ENCODE measurements around the gene GGA3. TPM values are rescaled to one million over a fixed set of nuclear protein-coding genes. Genes with fewer than 3 reads are reported as not detected.
A peak's percentile ranks its signal among the peaks of the same experiment; 100 is the strongest.
"Not testable (repeated sequence)": the region's sequence is repeated elsewhere in the genome, so short reads cannot be mapped to it uniquely, and the experiment has no call there.

The GGA3 gene
- total RNA-seq, 1 donor from 2014 or later, result 116 TPM

DNA sequence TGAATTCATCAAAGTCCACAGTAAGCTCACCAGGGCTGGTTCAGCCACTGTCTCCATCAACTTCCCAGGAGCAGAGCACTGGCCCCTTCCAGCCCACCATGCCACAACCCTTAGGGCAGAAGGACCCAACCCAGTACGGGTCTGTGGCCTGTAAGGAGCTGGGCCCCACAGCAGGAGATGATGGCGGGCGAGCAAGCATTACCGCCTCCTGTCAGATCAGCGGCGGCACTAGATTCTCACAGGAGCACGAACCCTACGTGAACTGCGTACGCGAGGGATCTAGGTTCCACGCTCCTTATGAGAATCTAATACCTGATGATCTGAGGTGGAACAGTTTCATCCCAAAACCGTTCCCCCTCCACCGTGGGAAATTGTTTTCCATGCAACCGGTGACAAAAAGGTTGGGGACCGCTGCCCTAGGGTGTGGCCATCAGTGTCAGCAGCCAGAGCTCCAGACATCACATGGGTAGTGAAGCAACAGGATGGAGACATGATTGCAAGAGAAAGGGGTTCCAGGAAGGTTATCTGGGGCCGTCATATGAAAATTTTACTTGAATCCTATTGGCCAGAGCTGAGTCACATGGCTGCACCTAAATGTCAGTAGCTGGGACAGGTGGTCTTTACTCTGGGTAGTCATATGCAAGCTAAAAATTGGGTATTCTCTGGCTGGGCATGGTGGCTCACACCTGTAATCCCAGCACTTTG lies 40.2 kb upstream of the GGA3 start:
- no peak overlapping the region for H3K4me3 Mint-ChIP-seq
- H3K27me3 Mint-ChIP-seq, result no peaks in the 10 kb centered on the region
- DNase-seq (no peak), ATAC-seq (ENCODE audit: low read depth) (no peak)
- peak overlapping the region; percentile 18 for H3K27ac Mint-ChIP-seq
- POLR2A ChIA-PET, result interaction anchor here (0.9 to 17.5 kb wide), 2 partner anchors 12 to 16 kb away, joined by 3 to 1048 read pairs; partner anchors contain the start of gene SLC25A19
- TF ChIP-seq, protein P1, sequence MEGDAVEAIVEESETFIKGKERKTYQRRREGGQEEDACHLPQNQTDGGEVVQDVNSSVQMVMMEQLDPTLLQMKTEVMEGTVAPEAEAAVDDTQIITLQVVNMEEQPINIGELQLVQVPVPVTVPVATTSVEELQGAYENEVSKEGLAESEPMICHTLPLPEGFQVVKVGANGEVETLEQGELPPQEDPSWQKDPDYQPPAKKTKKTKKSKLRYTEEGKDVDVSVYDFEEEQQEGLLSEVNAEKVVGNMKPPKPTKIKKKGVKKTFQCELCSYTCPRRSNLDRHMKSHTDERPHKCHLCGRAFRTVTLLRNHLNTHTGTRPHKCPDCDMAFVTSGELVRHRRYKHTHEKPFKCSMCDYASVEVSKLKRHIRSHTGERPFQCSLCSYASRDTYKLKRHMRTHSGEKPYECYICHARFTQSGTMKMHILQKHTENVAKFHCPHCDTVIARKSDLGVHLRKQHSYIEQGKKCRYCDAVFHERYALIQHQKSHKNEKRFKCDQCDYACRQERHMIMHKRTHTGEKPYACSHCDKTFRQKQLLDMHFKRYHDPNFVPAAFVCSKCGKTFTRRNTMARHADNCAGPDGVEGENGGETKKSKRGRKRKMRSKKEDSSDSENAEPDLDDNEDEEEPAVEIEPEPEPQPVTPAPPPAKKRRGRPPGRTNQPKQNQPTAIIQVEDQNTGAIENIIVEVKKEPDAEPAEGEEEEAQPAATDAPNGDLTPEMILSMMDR (IDR thresholded peaks at IDR 0.05), result no peak
- CTCF ChIA-PET, result interaction anchor here (1.0 to 1.2 kb wide), 2 partner anchors 11 to 111 kb away, joined by 3 read pairs; no protein-coding TSS in a partner anchor
- peaks cover 38% of the 10 kb centered on the region for H3K4me1 Mint-ChIP-seq
- H3K9me3 Mint-ChIP-seq, result no peaks in the 10 kb centered on the region
- intact Hi-C loops (cut with micrococcal nuclease), result no loop called here
- peaks cover 4% of the 10 kb centered on the region for H3K36me3 Mint-ChIP-seq (ENCODE audit: low read depth)

DNA sequence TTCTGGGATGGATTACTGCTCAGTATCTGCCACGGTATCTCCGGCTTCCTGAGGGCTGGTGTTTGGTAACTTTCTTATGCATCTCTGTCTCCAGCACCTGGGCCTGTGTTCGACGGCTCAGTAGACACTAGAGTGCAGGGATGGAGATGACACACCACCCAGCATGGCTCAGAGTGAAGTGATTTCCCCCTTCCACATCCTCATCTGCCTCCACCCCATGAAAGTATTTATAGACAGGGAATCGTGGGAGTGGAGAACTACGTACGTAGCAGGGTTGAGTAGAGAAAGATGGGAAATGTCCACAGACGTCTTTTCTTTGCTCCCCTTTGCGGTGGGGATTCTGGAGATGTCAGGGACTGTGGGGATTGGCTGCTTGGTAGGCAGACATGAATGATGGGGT lies 39.6 kb upstream of the GGA3 start:
- intact Hi-C loops (cut with micrococcal nuclease), result no loop called here
- ATAC-seq (ENCODE audit: low read depth) (no peak), DNase-seq (no peak)
- TF ChIP-seq, protein P1 (IDR thresholded peaks at IDR 0.05), result no peak
- ChIA-PET CTCF (interaction anchor here (1.2 kb wide), 1 partner anchor 111 kb away, joined by 3 read pairs; no protein-coding TSS in a partner anchor), POLR2A (interaction anchor here (17.5 kb wide), 1 partner anchor 16 kb away, joined by 1048 read pairs; no protein-coding TSS in a partner anchor)
- Mint-ChIP-seq H3K9me3 (no peaks in the 10 kb centered on the region), H3K4me1 (peaks cover 40% of the 10 kb centered on the region), H3K36me3 (ENCODE audit: low read depth) (peaks cover 4% of the 10 kb centered on the region), H3K27ac (peak overlapping the region; percentile 82), H3K4me3 (no peak overlapping the region), H3K27me3 (no peaks in the 10 kb centered on the region)

DNA sequence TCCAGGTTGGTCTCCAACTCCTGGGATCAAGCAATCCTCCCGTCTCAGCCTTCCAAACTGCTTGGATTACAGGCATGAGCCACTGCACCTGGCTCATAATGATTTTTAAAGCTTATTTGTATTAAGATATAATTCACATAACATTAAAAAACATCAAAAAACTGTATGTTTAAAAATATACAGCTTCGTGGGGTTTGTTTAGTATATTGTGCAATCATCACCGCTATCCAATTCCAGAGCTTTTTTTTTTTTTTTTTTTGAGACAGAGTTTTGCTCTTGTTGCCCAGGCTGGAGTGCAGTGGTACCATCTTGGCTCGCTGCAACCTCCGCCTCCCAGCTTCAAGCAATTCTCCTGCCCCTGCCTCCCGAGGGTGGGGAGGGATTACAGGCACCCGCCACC lies 38.9 kb upstream of the GGA3 start:
- intact Hi-C loops (cut with micrococcal nuclease), result no loop called here
- H3K4me3 Mint-ChIP-seq, result no peak overlapping the region
- peak overlapping the region; percentile 50 for H3K27ac Mint-ChIP-seq
- DNase-seq (no peak), ATAC-seq (ENCODE audit: low read depth) (no peak)
- ChIA-PET CTCF (no interaction called here), POLR2A (interaction anchor here (1.1 to 17.5 kb wide), 2 partner anchors 17 to 105 kb away, joined by 4 to 1048 read pairs; partner anchors contain the start of gene GRB2)
- peaks cover 4% of the 10 kb centered on the region for H3K36me3 Mint-ChIP-seq (ENCODE audit: low read depth)
- H3K9me3 Mint-ChIP-seq, result no peaks in the 10 kb centered on the region
- no peaks in the 10 kb centered on the region for H3K27me3 Mint-ChIP-seq
- TF ChIP-seq, protein P1 (IDR thresholded peaks at IDR 0.05), result no peak
- peaks cover 46% of the 10 kb centered on the region for H3K4me1 Mint-ChIP-seq

DNA sequence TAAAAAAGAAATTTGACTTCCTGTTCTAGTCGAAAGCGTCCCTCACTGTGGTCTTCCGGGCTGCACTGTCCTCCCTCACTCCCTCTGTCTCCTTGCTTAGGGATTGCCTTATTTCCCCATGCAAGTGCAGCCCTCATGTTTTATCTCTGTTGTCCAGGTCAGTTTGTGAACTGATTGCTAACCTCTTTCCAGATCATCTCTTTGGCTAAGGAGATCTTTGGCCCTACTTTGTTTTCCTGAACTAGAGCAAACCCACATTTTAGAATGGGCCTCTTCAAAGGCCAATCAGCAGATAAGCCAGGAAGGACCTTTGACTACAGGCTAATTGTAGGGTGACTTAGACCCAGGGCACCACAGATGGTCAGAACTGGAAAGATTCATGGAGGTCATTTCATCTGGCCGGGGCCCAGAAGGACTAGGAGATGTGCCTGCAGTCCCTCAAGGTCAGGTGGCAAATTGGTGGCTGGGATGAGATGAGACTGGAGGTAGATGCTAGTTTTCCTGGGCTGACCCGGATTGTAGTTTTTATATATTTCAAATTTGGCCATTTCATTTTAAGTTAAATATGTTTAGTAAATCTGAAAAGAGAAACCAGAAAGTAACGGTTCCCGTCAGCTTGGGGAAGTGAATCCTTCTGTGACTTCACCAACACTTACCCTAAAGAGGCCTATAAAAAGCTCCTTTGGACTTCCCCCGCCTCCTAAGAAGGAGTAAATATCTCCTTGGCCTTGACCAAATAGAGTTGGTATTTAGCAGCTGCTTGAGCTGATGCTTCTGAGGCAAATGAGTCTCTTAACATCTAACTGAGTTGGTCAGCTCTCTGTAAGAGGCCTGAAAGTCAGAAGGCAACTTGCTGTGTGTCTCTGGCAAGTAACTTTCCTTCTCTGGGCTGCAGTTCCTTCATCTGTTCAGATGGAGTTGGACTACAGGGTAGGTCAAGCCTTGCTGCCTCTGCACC lies 34.1 kb upstream of the GGA3 start:
- ChIA-PET CTCF (interaction anchor here (0.8 to 4.1 kb wide), 6 partner anchors 16 to 110 kb away, joined by 3 to 54 read pairs (median 4); partner anchors contain the start of genes GRB2 and MIF4GD), POLR2A (interaction anchor here (0.5 to 17.5 kb wide), 28 partner anchors 10 to 1233 kb away, joined by 3 to 1048 read pairs (median 4); partner anchors contain the start of genes GGA3, GRB2, MIF4GD and MRPS7)
- Mint-ChIP-seq H3K4me3 (peak overlapping the region; percentile 76), H3K4me1 (peaks cover 77% of the 10 kb centered on the region), H3K9me3 (no peaks in the 10 kb centered on the region), H3K27me3 (no peaks in the 10 kb centered on the region), H3K36me3 (ENCODE audit: low read depth) (no peaks in the 10 kb centered on the region), H3K27ac (peak overlapping the region; percentile 100)
- intact Hi-C loops (cut with micrococcal nuclease), result loop anchor here (1.0 to 10.0 kb wide), 3 partner anchors 34 to 969 kb away; partner anchors contain the start of genes GGA3, MRPS7, UBALD2 and UNK
- TF ChIP-seq, protein P1 (IDR thresholded peaks at IDR 0.05), result no peak
- DNase-seq (peak; percentile 46), ATAC-seq (ENCODE audit: low read depth) (peak; percentile 64)

DNA sequence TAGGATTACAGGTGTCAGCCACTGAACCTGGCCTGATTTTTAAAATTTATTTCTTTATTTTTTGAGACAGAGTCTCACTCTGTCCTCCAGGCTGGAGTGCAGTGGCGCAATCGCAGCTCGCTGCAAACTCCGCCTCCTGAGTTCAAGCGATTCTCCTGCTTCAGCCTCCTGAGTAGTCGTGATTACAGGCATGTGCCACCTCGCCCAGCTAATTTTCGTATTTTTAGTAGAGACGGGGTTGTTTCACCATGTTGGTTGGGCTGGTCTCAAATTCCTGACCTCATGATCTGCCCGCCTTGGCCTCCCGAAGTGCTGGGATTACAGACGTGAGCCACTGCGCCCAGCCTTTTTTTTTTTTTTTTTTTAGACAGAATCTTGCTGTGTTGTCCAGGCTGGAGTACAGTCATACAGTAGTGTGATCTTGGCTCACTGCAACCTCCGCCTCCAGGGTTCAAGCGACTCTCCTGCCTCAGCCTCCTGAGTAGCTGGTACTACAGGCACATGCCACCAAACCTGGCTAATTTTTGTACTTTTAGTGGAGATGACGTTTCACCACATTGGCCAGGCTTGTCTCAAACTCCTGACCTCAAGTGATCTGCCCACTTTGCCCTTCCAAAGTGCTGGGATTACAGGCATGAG lies 31.5 kb upstream of the GGA3 start:
- intact Hi-C loops (cut with micrococcal nuclease), result loop anchor here (10.0 kb wide), 1 partner anchor 972 kb away; the partner anchor contains the start of gene UBALD2

More for the DNA sequence above, 31.5 kb upstream of the GGA3 start:
- Mint-ChIP-seq H3K4me1 (peaks cover 77% of the 10 kb centered on the region), H3K36me3 (ENCODE audit: low read depth) (peaks cover 11% of the 10 kb centered on the region), H3K27ac (peak overlapping the region; percentile 100)
- DNase-seq; ATAC-seq (ENCODE audit: low read depth); H3K4me3 Mint-ChIP-seq; H3K9me3 Mint-ChIP-seq; H3K27me3 Mint-ChIP-seq: not testable (repeated sequence)
- POLR2A ChIA-PET, result interaction anchor here (0.5 to 17.5 kb wide), 7 partner anchors 9 to 394 kb away, joined by 3 to 1048 read pairs (median 5); partner anchors contain the start of genes GRB2 and MIF4GD
- CTCF ChIA-PET, result interaction anchor here (4.9 kb wide), 1 partner anchor 28 kb away, joined by 49 read pairs; no protein-coding TSS in a partner anchor

All from activated B cell treated with CpG ODN at 0.5 μM for 24 hours (primary cell).